Gastroesophageal sphincter (tissue), 3 donors: ENCODE results near the gene CFAP92.

Experiments
- CTCF ChIP-seq, 4 experiments: fragments of 200-600 bp in 2 of 4; fragments of 450-650 bp in 2 of 4; sonication (generic) in 1 of 4; IDR thresholded peaks; one replicate each; pipeline ENCODE4 v1.5.1; 2017 to 2019; ENCODE audit warnings: antibody characterized with exemption in 4 of 4, mild to moderate bottlenecking in 2 of 4, moderate library complexity in 2 of 4
- EP300 ChIP-seq: sonication (generic); formaldehyde crosslinking; IDR thresholded peaks from one replicate; pipeline ENCODE4 v1.6.1; 2017; ENCODE audit warnings: antibody characterized with exemption, mild to moderate bottlenecking
- POLR2A ChIP-seq, 2 donors: fragments of 450-650 bp; IDR thresholded peaks; one replicate each; pipeline ENCODE4 v1.6.1; 2017; ENCODE audit warnings: antibody characterized with exemption in 2 of 2, mild to moderate bottlenecking in 2 of 2, moderate library complexity in 1 of 2
- POLR2AphosphoS5 ChIP-seq: sonication (generic); formaldehyde crosslinking; IDR thresholded peaks from one replicate; pipeline ENCODE4 v1.6.1; 2017; ENCODE audit warnings: antibody characterized with exemption

GRCh38 chr3:128874481-128875180, 119.2 kb downstream of the CFAP92 start:
- no peak for TF ChIP-seq CTCF (IDR thresholded peaks at IDR 0.05)
- no peak for TF ChIP-seq POLR2AphosphoS5
- no peak for TF ChIP-seq EP300
- no peak for TF ChIP-seq POLR2A (IDR thresholded peaks at IDR 0.05)
